Liver (tissue), 9 donors: Measurements from ENCODE around the gene C3. TPM values are rescaled to one million over a fixed set of nuclear protein-coding genes. Genes with fewer than 3 reads are reported as not detected.

Experiments used
- DNase-seq: peaks from one replicate; pipeline ENCODE4 v3.0.0-alpha.2; 2017; ENCODE audit warnings: low spot score
- H3K27ac ChIP-seq, 2 donors: one replicate each; pipeline ENCODE4 v1.7.0; 2013; ENCODE audit warnings: inconsistent platforms in 2 of 2, low read length in 2 of 2, control low read depth in 1 of 2, low read depth in 1 of 2, mild to moderate bottlenecking in 1 of 2
- H3K27me3 ChIP-seq, 4 donors: one replicate each; pipeline versions ENCODE4 v1.6.1 to v1.7.0; 2013; ENCODE audit warnings: low read length in 3 of 4, inconsistent platforms in 1 of 4, mild to moderate bottlenecking in 1 of 4, moderate library complexity in 1 of 4; ENCODE audit not compliant: control insufficient read depth in 4 of 4, insufficient read depth in 4 of 4
- H3K36me3 ChIP-seq, 4 donors: one replicate each; pipeline versions ENCODE4 v1.6.1 to v1.7.0; 2013; ENCODE audit warnings: low read length in 3 of 4, mild to moderate bottlenecking in 3 of 4, low read depth in 1 of 4, moderate library complexity in 1 of 4; ENCODE audit not compliant: control insufficient read depth in 4 of 4, insufficient read depth in 3 of 4
- H3K4me1 ChIP-seq, 4 donors: one replicate each; pipeline versions ENCODE4 v1.6.1 to v1.7.0; 2013; ENCODE audit warnings: low read length in 3 of 4, mild to moderate bottlenecking in 3 of 4, moderate library complexity in 1 of 4; ENCODE audit not compliant: control insufficient read depth in 4 of 4, insufficient read depth in 4 of 4
- H3K4me3 ChIP-seq, 3 donors: one replicate each; pipeline versions ENCODE4 v1.6.1 to v1.7.0; 2013; ENCODE audit warnings: low read length in 3 of 3, control low read depth in 1 of 3, low read depth in 1 of 3, mild to moderate bottlenecking in 1 of 3
- H3K9ac ChIP-seq, 2 donors: one replicate each; pipeline ENCODE4 v1.7.0; 2013; ENCODE audit warnings: low read length in 2 of 2, mild to moderate bottlenecking in 2 of 2, moderate library complexity in 2 of 2, control low read depth in 1 of 2, low read depth in 1 of 2
- H3K9me3 ChIP-seq, 4 donors: one replicate each; pipeline versions ENCODE4 v1.6.1 to v1.7.0; 2013; ENCODE audit warnings: low read length in 3 of 4; ENCODE audit not compliant: control insufficient read depth in 4 of 4
- CTCF ChIP-seq: fragments of 150-350 bp; IDR thresholded peaks from 2 replicates; pipeline ENCODE4 v1.5.1; 2017; ENCODE audit warnings: improper control_type of control experiment, low read depth, low read length; ENCODE audit not compliant: missing input control
- FOXA1 ChIP-seq: IDR thresholded peaks from 2 replicates; pipeline ENCODE4 v1.6.1; 2016; ENCODE audit warnings: antibody characterized with exemption
- FOXA2 ChIP-seq: IDR thresholded peaks from 2 replicates; pipeline ENCODE4 v1.6.1; 2016; ENCODE audit warnings: antibody characterized with exemption
- GABPA ChIP-seq, 2 donors: IDR thresholded peaks in 1 of 2; conservative IDR thresholded peaks in 1 of 2; 2 replicates each; pipeline ENCODE4 v1.6.1; 2016; ENCODE audit warnings: antibody characterized with exemption in 2 of 2, mild to moderate bottlenecking in 1 of 2, moderate library complexity in 1 of 2
- HNF4A ChIP-seq, 2 donors: conservative IDR thresholded peaks; 2 replicates each; pipeline ENCODE4 v1.6.1; 2016; ENCODE audit warnings: antibody characterized with exemption in 2 of 2, mild to moderate bottlenecking in 2 of 2
- HNF4G ChIP-seq: IDR thresholded peaks from 2 replicates; pipeline ENCODE4 v1.6.1; 2016; ENCODE audit warnings: antibody characterized with exemption
- MAX ChIP-seq: IDR thresholded peaks from 2 replicates; pipeline ENCODE4 v1.6.1; 2016; ENCODE audit warnings: antibody characterized with exemption
- NR2F2 ChIP-seq: IDR thresholded peaks from 2 replicates; pipeline ENCODE4 v1.6.1; 2016; ENCODE audit warnings: antibody characterized with exemption
- RAD21 ChIP-seq, 2 donors: IDR thresholded peaks; 2 replicates each; pipeline ENCODE4 v1.6.1; 2016; ENCODE audit warnings: antibody characterized with exemption in 2 of 2, mild to moderate bottlenecking in 2 of 2
- REST ChIP-seq: IDR thresholded peaks from 2 replicates; pipeline ENCODE4 v1.6.1; 2016; ENCODE audit warnings: antibody characterized with exemption, mild to moderate bottlenecking
- SP1 ChIP-seq: IDR thresholded peaks from 2 replicates; pipeline ENCODE4 v1.6.1; 2018; ENCODE audit warnings: antibody characterized with exemption, mild to moderate bottlenecking
- ZBTB33 ChIP-seq: IDR thresholded peaks from 2 replicates; pipeline ENCODE4 v1.6.1; 2016; ENCODE audit warnings: antibody characterized with exemption
- WGBS: extraction: QIAGEN DNeasy Blood & Tissue Kit; methylation state at CpG from one replicate; pipeline ENCODE4 v1.1.7; 2013; 5-methylcytosine and 5-hydroxymethylcytosine counted together
- polyA plus RNA-seq, 2 donors: library from polyadenylated mRNA; stranded (reverse) in 1 of 2; unstranded in 1 of 2; fragments of 200-250 nt in 1 of 2; fragments of >200 nt in 1 of 2; fragmentation: Nextera tagmentation in 1 of 2; extraction: Ambion mirVana in 1 of 2; gene quantifications; one replicate each; pipeline versions ENCODE4 v1.2.1 to v1.2.3, GENCODE V29; 2013 to 2015
- total RNA-seq, 2 donors: library from RNA; depleted of rRNA; stranded (reverse); fragments of >200 nt; gene quantifications; one replicate each; pipeline ENCODE4 v1.2.3, GENCODE V29; 2014
- donor health status: healthy.
- donor health status: healthy.
- donor health status: healthy.
- donor health status: healthy.
- donor health status: healthy.

C3 gene
- total and polyA plus RNA-seq, 4 donors, result 4,543 to 9,349 (median 8,015) TPM

- Histone ChIP-seq H3K36me3 (peaks cover 31 to 73% (median 66%) of the 10 kb centered on the region in 4 donors), H3K9me3 (no peaks in the 10 kb centered on the region), H3K27ac (no peak overlapping the region), H3K4me1 (peaks cover 0 to 27% (median 6%) of the 10 kb centered on the region in 4 donors), H3K27me3 (no peaks in the 10 kb centered on the region), H3K9ac (no peak overlapping the region), H3K4me3 (no peak overlapping the region)
- DNase-seq, result no peak
- TF ChIP-seq NR2F2 (no peak), HNF4G (no peak), HNF4A (conservative IDR thresholded peaks at IDR 0.05) (no peak), MAX (no peak), RAD21 (IDR thresholded peaks at IDR 0.05) (no peak)
- 72% methylated on average over 7 of the region's 7 CpGs for WGBS
Observed at GRCh38 chr19:6693681-6694080, 26.8 kb downstream of the C3 start.

- DNase-seq, result no peak
- Histone ChIP-seq H3K27me3 (no peaks in the 10 kb centered on the region), H3K4me3 (no peak overlapping the region), H3K4me1 (peaks cover 0 to 23% (median 6%) of the 10 kb centered on the region in 4 donors), H3K27ac (no peak overlapping the region), H3K9ac (no peak overlapping the region), H3K9me3 (no peaks in the 10 kb centered on the region), H3K36me3 (peaks cover 31 to 72% (median 64%) of the 10 kb centered on the region in 4 donors)
- no peak for TF ChIP-seq ZBTB33
- TF ChIP-seq GABPA (IDR thresholded peaks at IDR 0.05 in 1 of 2, conservative IDR thresholded peaks at IDR 0.05 in 1 of 2), result no peak
- no peak for TF ChIP-seq HNF4G
- no peak for TF ChIP-seq FOXA1
- TF ChIP-seq REST, result no peak
- TF ChIP-seq SP1, result no peak
- TF ChIP-seq CTCF, result no peak
- no peak for TF ChIP-seq FOXA2
- WGBS, result 86% methylated on average over 13 of the region's 13 CpGs
Observed at GRCh38 chr19:6693056-6693471, 27.4 kb downstream of the C3 start.
